Daoy (cell line): ENCODE measurements around the gene NELFA. TPM values are rescaled to one million over a fixed set of nuclear protein-coding genes. Genes with fewer than 3 reads are reported as not detected.

ENCODE experiments used
- DNase-seq: peaks from one replicate; pipeline ENCODE4 v3.0.0-alpha.2; 2015; ENCODE audit warnings: low read depth
- total RNA-seq: library from RNA; depleted of rRNA; stranded (reverse); fragments of >200 nt; shearing (Covaris generic); gene quantifications from 2 replicates; pipeline ENCODE4 v1.2.3, GENCODE V29; 2014

The NELFA gene
- total RNA-seq, 1 experiment from 2014 or later: 22.9 TPM

- DNase-seq: no peak
Measured at GRCh38 chr4:1982124-1983052, 26.4 kb downstream of the NELFA start.

DNA sequence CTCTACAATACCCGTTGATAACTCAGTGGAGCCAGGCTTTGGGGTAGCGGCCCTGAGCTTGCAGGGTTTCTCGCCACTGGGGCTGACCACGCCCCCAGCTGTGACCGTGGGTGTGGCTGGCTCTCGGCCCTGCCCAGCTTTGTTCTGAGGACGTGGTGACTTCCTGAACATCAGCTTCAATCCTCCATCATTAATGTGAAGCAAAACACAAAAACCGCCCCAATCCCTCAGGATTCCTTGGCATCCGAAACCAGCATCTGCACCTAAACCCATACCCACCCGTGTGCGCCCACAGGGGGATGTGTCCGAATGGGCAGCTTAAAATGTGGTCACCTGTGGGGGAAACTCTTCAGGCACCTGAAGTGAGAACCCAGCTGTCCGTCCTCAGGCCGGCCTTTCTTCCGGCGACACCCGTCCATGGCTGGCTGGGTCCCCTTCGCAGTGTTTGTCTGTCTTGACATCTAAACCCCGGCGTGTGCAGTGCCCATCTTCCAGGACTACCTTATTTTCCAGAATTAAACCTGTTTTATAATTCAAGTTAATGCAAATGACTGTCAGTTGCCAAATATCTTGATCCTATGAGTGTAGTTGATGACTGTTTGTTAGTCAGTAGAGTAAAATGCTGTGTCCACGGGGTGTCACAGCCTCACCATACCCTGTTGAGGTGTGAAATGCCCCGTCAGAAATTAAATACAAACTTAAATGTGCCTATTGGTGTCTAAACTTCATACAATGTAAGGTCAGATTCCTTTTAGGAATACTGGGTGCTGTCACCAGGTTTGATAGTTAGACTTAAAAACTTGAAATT lies 27.3 kb downstream of the NELFA start:
- peak; percentile 45 for DNase-seq

DNA sequence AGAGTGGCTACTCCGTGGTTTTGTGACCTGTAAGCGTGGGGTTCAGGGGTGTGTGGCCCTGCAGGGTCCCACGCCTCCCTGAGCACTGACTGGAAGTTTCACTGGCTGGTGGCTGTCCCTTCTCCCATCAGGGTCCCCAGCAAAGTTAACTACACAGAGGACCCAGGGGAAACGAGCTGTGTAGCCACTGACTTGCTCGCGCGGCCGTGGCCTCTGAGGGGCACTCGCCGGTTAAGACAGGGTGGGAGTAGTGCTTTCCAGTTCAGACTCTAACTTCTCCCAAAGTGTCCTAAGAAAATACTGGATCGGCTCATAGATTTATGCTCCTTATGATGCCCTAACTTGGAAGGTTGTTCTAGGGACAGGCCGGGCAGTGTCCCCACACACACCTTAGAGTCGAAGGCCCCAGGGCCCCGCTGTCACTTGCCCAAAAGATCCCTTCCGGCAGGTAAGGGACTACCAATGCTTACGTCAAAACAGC lies 28.2 kb downstream of the NELFA start:
- DNase-seq: no peak

GRCh38 chr4:1979477-1980196 lies 29.1 kb downstream of the NELFA start:
- no peak for DNase-seq

DNA sequence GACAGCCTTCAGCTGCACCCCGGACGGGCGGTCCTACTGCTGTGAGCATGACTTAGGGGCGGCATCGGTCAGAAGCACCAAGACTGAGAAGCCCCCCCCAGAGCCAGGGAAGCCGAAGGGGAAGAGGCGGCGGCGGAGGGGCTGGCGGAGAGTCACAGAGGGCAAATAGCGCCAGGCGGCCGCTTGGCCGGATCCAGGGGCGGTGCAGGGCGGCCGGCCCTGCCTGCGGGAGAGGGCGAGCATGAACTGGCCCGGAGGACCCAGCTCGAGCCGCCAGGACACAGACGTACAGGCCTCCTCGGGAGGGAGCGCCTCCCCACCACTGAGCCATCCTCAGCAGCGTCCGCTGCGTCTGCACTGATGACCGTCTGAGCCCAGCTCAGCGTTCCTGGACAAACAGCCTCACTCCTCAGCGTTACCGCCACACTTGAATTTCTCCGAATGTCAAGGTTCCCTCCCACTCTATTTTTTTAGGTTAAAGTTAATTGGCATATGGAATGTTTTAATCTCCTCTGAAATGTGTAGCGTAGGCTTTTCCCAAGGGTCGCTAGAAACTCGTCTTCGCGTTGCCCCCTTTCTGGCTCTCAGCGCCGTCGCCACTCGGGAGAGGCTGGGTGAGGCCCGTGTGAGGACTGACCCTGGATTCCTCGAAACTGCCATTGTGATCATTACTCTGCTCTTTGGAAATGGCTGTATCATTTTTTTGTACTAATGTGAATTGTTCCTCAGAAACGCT lies 29.9 kb downstream of the NELFA start:
- DNase-seq: no peak

DNA sequence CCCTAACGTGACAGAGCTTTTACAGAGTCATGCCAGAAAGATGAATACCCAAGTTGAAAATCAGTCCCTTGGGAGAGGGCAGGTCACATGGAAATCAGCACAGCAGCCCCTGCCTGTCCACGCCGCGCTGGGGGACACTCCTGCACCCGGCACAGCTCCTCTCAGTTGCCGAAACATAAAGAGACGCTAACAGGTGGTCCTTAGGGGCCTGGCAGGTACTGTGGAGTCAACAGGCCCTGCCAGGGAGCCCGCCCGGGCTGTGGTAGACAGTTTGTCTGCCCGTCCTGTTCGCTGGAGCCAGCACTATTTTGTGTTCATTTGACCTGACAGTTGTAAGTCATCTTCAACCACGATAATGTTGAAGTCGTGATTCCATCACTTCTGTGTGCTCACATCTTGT lies 30.5 kb downstream of the NELFA start:
- no peak for DNase-seq

DNA sequence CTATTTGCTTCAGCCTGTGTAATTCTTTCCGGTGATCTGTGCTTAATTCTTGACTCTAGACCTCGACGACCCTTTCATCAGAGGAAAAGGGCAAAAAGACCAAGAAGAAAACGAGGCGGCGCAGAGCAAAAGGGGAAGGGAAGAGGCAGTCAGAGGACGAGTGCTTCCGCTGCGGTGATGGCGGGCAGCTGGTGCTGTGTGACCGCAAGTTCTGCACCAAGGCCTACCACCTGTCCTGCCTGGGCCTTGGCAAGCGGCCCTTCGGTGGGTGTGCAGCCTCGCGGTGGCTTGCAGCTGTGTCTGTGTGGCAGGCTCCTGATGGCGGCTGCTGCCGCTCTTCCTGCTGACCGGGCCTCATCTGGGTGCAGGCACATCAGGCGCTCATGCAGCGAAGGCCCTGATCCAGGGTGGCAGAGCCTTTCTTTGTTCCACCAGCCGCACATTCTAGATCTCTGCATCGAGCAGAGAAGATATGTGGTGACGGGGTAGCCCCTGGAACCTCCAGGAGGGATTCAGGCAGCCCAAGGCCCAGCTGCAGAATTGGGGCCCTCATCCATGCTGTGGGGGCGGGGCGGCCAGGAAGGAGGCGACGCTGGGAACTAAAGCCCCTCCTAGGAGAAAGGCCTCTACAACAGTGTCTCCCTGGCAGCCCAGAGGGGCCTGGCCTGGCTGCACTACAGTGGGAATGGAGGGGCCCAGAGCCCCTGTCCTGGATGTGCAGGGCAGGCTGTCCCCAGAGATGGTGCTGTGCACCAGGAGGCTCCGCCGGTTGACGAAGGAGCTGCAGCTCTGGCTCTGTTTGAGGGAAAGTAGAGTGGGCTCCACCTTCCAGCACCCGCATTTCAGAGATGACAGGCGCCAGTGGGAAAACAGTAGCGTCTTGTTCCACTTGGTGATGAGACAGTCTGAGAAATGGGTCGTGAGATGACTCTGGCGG lies 32.1 kb downstream of the NELFA start:
- no peak for DNase-seq

DNA sequence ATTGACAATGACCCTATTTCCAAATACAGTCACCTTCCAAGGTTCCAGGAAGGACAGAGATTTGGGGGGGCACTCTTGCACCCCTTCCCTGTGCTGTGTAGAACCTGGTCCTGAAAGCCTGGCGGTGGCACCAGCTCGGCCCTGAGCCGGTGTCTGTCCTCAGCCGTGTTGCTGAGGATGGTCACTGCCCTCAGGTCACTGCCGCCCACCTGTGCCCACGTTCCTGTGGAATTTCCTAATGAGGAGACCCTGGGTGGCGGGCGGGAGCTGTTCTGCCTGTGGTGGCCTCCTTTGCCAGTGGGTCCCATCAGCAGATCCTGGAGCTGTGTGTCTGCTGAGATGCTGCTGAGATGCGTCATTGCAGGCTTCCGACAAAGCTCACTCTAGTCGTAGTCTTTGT lies 32.9 kb downstream of the NELFA start:
- no peak for DNase-seq

GRCh38 chr4:1975391-1975801 lies 33.4 kb downstream of the NELFA start:
- DNase-seq: no peak

GRCh38 chr4:1974840-1975239 lies 33.9 kb downstream of the NELFA start:
- DNase-seq: no peak

GRCh38 chr4:1973661-1974060 lies 35.1 kb downstream of the NELFA start:
- no peak for DNase-seq

DNA sequence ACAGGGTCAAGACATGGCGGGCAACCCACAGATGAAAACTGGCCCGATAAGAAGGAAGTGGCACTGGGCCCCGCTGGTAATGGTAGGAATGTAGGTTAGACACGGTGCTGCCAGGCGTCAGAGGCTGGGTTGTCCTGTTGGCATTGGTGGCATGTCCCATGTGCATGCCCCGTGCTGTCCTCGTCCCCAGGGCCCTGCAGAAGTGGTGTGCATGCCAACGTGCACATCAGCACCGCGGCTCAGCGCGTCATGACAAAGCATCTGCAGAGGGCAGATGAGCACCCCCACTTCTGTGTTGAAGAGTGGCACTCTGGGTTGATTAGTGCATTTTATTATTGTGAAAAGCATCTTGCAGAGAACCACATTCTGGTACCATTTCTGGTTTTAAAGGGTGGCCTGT lies 35.6 kb downstream of the NELFA start:
- DNase-seq: no peak

GRCh38 chr4:1972414-1972813 lies 36.4 kb downstream of the NELFA start:
- DNase-seq: no peak

DNA sequence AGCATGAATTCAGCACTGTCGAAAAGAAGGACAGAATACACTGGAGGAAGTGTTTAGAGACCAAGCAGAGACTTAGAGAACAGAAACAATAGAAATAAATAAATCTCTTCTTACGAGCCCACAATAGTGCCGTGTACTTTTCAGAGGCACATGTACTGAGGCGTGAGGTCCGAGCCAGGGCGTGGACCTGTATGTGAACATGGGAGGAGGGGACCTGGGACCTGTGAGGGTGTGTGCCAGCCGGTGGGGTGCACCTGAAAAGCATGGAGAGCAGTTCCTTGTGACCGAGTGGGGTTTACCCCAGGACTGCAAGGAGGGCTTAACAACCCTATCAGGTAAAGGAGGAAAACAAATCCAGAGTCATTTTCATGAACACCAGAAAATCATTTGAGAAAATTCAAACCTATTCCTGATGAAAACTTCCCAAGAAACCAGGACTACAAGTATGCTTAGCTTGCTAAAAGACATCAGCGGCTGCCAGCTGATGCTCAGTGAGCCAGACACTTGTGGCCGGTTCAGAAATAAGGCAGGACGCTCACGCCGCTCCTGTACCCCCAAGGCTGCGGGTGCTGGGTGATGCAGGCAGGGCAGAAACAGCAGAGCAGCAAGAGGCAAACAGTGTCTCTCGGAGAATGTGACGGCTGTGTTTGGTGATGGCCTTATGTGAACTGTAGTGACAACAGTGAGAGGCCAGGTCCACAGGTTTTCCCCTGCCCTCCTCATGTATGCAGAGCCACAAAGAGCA lies 37.1 kb downstream of the NELFA start:
- DNase-seq: no peak

DNA sequence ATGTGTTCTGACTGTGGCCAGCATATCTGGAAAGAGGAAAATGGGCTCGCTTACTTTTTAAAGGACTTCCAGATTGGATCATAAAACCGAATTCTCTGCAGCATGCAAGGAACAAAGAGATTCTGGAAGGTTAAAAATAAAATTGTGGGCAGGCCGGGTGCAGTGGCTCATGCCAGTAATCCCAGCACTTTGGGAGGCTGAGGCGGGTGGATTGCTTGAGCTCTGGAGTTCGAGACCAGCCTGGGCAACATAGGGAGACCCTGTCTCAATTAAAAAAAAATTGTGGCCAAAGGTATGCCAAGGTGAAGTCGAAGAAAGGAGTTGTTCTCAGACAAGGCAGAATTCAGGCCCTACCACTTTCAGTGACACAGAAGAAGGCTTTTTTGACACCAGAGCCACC lies 37.8 kb downstream of the NELFA start:
- no peak for DNase-seq

DNA sequence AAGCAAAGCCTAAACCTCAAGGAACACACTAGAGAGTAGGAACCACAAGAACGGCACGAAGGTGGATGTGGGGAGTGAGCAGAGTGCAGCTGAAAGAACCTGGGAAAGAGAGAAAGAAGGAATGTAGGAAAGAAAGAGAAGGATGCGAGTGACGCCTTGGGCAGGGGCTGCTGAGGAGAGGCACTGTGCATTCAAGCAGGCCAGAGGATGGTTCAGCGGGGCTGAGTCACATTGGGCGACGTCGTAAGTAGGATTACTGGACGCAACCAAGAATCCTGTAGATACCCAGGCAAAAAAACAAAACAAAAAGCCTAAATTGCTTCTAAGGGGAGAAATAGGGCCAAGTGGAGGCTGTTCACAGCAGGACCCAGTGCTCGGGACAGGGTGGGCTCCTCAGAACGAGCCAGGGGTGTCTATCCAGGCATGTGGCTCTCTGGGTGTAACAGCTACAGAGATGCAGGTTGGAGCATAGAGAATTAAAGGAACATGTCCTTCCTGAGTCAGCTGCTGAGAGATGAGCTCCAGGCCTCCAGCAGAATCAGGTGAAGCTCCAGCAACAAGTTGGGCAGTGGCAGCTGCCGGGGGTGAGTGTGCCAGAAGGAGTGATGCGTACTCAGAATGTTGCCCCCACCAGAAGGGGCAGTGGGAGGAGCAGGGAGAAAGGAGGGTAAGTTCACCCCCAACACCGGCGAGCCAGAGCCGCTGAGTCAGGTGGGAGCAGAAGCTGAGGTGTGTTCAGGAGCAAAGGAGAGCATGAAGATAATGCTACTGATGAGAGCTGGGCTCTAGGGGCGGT lies 38.6 kb downstream of the NELFA start:
- no peak for DNase-seq

DNA sequence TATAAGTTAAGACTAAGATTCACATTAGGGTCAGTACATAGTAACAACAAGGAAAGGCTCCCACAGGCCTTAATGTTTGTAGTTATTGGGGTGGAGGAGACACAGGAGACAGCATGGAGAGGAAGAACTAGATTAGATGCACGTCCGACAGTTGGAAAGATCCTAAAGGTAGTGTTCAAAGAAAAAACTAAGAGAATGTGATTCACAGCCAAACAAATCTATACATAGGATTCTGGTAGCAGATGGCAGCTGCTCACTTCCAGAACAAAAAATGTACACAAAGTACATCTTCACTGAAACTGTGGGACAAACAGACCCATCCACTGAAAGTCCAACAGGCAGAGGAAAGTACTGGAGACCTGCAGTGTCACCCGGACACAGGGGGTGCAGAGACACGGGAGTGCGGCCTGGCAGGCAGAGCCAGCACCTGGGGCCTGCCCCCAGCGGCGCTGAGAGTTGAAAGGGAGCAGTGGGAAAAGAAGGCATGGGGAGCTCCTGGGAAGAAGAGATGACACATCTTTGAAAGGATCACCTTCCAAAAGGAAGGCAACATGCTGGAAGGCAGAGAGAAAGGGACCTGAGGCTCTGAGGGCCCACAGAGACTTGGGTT lies 40.0 kb downstream of the NELFA start:
- no peak for DNase-seq

DNA sequence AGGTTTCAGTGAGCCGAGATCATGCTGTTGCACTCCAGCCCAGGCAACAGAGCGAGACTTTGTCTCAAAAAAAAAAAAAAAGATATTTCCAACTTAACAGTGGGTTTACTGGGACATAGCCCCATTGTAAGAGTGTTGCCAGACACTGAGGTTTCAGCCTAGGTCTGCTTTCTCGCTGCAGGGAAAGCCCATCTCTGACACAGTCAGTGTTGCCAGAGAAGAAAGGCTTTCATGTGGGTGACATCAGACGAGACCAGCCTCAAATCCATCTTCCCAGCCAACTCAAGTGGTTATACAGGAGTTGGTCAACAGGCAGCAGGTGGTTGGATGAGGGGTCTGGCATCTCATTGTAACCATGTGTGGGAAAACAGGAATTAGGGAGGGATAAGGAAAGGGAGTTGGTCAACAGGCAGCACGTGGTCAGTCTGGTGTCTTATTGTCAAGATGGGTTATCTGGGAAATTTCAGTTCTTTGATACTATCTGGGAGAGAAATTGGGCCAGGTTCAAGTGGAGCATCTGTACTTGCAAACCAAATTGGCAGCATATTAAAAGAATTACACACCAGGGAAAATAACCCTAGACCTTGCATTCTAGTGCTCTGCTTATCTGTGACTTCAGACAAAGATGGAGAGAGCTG lies 41.1 kb downstream of the NELFA start:
- DNase-seq: no peak
